Stimulated activated CD8-positive, alpha-beta memory T cell treated with anti-CD3 and anti-CD28 coated beads, Interleukin-4, amount 100 ng/mL, for 24 hours (primary cell): Measurements from ENCODE around the gene CYP8B1.
A peak's percentile ranks its signal among the peaks of the same experiment; 100 is the strongest.

ENCODE experiments used
- DNase-seq: peaks from one replicate; pipeline ENCODE4 v3.0.0-alpha.2; 2020; ENCODE audit warnings: low read depth

The CYP8B1 gene

DNA sequence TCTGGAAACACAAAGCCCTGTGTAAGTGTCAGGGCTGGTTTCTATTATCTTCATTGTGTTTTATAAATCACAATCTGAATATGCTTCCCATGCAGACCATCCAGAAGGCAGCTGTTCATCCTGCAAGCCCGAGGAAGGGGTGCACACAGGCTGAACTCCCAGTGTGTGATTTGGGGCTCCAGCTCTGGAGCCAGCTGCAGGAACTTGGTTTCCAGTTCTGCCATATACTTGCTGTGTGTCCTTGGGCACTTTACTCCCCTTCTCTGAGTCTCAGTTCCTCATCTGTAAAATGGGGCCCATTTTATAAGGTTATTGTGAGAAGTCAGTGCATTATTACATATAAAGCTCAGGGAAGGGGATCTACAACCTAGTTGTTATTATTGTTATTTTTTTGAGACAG lies 22.6 kb downstream of the CYP8B1 start:
- no peak for DNase-seq

DNA sequence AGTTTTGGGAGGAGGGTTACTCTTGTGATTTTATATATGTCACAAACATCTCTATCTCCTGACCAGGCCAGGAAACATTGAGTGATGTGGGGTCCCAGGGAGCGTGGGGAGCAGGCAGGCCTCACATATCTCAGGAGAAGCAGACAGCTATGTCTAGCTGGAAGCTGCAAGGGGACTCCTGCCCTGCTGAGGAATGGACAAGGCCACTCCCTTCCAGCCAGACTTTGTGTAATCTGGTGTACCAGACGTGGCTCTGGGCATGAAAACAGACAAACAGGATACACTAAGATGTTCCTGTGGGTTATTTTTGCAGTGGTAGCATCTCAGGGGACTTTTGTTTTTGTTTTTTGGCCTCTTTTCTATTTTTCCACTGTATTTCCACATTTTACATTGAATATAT lies 23.2 kb downstream of the CYP8B1 start:
- DNase-seq = no peak

DNA sequence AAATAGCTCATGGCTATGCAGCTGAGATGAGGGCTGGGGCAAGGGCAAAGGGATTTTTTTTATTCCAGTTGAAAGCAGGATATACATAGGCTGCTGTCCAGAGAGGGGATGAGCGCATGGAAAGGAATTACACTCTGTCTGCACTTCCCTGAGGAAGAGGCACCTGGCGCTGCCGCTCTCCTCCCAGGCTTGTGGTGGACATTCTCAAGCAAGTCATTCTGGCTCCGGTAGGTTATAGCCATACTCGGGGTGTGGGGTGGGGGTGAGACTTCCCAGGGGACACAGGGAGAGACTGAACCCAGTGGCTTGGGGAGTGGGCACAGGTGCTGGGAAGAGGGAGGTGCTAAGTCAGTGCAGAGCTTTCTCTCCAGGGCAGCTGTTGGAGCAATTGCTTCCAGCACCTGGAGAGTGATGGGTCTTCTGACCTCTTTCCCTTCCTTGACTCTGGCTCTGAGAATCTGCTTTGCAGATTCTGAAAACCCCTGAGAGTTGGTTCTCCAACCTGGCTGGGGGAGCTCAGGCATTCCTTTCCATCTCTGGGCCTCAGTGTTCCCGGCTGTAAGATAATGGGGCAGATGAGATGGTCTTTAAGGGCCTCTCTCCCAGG lies 24.3 kb downstream of the CYP8B1 start:
- DNase-seq = no peak

DNA sequence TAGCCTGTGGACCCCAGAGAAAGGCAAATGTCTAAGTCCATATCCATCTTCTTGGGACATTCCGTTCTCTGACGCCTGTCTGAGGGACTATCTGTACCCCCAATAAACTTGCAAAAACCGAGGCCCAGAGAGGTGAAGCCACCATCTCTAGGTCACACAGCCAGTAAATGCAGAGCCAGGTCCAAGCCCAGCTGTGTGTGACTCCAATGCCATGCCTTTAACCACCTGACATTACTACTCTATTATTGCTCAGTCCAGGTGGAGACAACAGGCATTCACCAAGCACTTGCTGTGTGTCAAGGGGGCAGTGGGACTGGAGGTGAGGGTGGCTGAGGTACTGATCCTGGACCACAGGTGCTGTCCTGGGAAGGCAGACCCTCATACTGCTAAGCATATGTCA lies 25.4 kb downstream of the CYP8B1 start:
- DNase-seq = no peak

DNA sequence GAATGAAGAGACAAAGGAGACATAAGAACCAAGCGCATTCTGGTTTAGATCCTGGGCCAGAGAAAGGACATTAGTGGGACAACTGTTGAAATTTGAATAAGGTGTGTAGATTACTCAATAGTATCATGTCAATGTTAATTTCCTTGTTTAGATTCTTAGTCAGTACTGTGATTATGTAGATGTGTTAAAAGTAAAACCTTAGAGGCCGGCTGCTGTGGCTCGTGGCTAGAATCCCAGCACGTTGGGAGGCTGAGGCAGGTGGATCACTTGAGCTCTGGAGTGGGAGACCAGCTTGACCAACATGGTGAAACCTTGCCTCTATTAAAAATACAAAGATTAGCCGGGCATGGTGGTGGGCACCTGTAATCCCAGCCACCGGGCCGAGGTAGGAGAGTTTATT lies 26.7 kb downstream of the CYP8B1 start:
- DNase-seq = no peak

DNA sequence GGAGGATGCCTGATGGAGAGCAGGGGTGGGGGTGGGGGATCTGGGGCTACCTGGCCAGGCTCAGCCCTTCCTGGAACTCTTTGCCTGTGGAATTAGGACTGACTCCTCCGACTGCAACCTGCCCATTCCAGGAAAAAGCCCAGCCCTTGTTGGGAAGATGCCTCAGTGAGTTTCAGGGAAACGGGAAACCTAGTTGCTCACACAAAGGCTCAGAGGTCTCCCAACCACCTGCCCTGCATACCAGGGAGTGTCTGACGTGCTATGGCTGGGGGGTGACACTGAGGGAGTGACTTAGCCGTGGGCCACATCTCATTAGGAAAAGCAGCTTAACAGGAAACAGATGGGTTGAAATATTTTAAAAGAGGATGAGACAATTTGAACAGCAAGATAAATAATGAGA lies 27.9 kb downstream of the CYP8B1 start:
- DNase-seq = no peak

DNA sequence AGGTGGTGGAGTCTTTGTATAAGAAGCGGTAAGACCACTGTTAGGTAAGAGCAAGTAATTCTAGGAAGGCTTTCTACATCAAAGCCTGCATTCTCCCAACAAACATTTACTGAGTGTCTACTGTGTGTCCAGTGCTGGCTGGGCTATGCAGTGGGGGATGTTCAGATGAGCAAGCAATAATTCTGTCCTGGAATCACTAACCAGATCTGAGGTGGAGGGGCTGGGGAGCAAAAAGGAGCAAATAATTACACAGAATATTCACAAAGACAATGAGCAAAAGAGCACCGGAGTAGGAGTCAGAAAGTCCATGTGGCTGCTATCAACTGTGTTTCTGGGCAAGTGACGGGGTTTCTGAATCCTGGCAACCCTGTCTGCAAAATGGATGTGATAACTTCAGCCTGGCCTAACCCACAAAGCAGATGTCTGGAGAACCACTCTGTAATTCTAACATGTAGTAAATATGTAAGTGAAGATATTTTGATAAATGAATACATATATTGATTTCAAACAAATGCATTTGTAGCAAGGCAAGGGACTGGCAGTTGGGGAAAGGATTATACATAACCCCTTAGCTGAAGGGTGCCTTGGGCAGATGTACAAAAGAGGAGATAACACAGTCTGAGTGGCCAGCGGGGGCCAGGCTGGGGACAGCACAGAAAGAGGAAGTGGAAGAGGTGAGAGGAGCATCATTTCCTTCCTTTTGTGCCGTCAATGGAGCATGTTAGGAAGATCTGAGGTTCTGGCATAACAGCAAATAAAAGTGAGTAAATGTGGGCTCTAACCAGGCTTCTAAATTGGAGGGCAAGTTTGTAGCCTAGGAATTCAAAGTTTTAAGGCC lies 28.8 kb downstream of the CYP8B1 start:
- no peak for DNase-seq

DNA sequence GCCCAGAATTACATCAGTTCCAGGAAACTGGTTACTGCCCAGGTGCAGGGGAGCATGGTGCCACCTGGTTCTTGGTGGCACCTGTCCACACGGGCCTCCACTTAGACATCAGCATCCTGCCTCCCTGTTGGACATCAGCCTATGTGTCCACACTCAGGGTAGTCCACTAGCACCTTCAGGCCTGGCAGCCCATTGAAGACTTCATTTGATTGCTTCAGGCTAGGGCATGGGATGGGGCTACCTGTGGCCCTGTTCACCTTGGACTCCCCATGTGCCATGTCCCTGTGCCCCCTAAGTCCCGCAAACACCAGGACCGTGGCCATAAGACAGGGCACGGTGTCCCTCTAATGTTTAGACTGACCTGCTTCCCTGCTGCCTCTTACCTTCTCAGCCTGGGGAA lies 30.9 kb downstream of the CYP8B1 start:
- DNase-seq = no peak

DNA sequence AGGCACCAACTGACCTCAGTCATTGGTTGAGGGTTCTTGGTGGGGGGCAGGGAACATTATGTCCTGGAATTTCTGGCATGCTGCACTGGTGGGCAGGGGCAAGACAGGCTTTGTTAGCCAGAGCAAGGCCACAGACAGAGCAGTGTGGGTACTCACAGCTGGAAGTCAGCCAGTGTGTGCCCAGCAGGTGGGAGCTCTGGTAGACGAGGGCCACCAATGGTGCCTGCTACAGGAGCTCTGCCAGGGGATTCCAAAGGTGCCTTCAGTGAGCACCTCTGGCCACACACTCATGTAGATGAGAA lies 31.3 kb downstream of the CYP8B1 start:
- DNase-seq = no peak

DNA sequence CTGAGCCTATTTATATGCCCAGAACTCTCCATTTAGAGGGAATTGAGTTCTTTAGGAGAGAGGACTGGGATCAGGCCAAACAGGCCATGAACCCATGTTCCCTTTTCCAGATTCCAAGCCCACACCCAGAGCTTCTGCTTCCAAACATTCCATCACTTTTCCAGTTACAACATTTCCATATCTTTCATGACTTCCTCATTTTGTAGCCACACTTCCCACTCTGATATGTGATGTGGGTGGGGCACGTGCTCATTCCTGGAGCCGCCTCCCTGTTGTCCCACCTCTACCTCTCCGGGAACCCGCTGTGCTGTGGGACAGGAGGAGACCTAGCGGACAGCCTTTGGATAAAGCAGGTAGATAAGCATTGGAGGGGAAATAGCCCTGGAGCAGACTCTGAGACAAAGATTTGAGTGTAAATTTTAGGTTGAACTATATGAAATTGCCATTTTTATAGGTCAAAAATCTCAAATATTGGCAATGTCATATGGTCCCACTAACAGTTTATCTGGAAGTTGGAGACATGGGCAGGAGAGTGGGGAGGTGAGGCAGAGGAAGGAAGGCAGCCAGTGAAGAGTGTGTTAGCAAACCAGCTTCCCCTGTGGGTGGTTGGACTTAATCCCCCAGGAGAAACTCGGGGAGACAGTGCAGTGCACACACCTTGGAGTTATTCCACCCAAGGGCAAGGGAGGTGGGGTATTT lies 31.8 kb downstream of the CYP8B1 start:
- DNase-seq = no peak

DNA sequence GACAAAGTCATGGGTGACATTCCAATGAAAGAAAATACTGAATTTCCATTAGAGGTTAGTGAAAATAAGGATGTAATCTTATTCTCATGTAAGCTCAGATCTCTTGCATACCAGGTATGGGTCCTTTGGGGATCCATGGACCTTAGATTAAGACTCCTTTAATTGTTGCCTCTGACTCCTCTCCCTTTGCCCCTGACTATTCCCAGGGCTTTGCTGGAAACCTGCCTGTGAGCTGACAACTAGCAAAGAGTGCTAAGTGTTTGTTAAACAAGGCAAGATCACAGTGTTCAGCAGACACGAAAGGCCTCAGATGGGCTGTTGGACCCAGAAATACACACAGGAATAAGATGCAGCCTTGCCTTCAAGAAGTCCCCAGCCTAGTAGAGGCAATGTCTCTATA lies 34.3 kb downstream of the CYP8B1 start:
- no peak for DNase-seq

DNA sequence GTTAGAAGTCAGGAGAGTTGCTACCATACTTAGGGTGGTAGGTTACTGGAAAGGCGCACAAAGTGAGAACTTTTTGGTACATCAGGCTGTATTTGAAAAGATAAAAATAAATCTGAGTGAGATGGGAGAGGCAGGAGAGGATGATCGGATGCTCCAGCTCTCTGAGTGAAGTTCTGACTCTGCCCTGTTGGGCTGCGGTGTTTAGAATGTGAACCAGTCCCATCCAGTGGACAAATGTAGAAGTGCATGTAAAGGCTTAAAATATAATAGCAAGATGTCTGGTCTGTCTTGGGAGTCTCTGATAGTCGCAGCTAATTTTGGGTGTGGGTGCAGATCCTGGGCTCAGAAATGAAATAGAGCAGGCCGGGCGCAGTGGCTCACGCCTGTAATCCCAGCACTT lies 36.1 kb downstream of the CYP8B1 start:
- DNase-seq = no peak

DNA sequence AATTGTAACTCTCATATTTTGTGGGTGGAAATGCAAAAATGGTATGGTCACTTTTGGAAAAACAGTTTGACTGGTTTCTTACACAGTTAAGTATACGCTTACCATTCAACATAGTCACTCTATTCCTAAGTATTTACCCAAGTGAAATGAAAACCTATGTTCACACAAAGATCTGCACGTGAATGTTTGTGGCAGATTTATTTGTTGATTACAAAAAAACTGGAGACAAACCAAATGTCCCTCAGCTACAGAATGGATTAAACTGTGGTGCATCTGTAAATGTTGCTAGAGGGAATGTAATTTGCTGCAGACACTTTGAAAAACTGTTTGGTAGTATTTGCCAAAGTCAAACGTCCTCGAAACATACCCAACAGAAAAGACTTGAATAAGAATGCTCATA lies 37.1 kb downstream of the CYP8B1 start:
- no peak for DNase-seq

DNA sequence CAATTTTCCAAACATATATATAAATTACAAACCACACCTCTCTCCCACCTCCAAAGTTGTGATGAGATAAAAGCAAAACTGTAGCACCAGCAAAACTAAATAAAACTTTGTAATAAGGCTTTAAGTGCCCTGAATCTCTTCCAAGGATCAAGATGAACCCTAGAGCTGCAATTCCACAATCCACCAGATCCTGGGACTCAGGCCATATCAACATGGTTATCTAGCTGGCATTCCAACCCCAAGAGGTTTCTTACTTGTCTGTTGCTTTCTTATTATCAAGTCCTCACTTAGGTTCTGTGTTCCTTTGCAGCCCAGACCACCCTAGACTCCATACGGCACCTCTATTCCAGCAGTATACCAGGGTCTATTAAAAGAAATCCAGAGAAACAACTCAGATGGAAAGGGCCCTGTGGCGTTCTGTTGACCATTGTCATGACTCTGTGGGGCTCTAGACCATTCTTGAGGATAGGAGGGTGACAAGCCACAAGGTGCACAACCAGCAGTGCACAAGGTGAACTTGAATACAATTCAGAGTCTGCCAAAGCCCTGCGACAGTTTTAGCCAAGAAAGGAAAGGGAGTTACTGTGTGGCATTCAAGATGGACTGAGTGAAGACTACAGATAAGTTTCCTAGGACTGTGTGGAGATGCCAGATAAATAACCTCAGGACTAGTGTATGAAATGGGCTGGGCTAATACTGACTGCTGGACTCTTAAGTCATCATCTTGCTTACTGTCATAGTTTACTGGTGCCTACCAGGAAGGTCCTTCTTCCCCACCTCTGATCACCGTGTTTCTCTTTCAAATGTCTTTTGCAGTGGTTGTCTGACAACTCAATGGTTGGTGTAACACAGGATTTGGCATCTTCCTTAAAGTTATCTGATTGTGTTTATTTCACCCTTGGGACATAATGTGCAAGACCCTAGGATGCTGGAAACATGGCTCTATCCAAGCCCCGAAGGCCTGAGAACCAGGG lies 39.2 kb downstream of the CYP8B1 start:
- DNase-seq = no peak

DNA sequence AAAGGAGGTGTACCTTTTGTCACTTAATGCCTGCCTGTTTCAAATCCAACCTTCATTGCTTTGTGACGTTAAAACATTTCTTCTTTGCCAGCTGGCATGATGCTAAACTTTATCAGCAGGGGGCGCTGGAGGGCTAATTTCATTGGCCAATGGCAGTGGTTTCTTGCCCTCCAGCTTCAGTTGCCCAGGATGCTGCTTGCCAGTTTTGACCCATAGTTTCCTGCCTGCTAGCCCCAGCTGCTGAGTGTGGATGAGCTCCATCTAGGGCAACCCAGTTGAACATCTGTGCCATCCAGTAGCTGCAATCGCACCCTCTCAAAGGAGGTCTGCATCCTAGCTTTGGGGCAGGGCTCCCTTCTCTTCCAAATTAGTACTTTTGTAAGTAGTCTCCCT lies 44.4 kb downstream of the CYP8B1 start:
- DNase-seq = peak; percentile 60

DNA sequence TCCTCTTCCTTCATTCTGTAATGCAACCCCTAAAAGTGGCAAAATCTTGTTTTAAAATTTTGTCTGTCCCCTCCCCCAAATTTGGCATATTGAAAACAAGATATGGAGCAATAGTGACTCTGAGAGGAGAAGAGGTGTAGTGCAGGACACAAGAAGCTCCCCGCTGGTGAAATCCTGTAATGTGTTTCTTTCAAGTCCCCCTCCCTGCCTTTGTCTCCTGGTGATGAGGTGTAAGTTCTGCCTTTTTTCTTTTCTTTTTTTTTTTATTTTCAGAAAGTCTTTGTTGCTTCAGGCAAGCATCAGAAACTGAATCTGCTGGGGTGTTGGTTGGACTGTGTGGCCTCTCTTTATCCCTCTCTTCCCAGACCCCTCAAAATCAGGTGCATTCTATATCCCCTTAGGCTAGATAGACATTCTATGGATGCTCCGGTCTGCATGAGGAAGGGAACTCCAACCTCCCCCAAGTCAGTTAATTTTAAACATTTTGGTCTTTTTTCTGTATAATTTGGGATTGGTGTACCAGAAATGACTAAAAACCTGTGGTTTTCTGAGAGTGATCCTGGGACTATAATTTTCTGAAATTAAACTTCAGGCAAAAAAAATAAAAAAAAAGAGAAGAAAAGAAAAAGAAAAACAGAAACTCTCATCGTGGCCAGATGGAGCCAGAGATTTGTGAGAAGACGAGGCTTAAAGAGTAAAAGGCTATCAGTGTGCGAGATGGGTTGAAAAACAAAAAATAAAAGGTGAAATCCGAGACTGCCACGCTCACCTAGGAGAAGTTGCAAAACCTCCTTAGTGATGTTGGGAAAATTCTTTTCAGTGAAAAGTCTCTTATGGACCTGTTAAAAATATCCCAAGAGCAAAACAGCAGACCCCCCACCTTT lies 45.0 kb downstream of the CYP8B1 start:
- no peak for DNase-seq

DNA sequence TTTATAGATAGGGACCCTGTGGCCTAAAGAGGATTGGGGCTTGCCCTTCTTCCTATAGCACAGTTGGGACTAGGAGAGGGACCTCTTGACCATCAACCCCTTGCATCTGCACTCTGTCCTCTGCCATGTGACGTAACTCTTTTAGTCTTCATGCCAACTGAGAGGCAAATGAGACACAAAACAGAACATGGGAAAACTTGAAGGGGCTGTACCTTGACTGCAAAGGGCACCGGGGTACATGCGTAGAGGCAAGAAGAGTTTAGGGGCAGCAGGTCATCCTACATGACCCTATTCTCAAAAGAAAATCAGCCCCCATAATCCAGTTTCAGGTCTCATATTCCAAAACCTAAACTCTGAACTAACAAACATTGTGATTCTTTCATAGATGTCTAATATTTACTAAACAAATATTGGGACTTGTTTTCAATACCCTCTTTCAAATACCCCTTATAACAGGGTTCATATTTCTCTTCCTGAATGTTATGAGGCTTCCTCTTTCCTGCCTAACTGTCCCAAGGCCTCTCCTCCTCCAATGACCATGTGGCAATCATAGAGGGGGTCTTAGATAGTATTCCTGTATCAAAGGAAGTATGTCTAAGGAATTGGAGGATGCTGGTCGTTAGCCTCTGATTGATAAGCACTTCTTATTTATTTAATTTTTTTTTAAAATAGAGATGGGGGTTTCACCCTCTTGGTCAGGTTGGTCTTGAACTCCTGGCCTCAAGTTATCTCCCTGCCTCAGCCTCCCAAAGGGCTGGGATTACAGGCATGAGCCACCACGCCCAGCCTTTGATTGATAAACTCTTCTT lies 45.8 kb downstream of the CYP8B1 start:
- DNase-seq = no peak

DNA sequence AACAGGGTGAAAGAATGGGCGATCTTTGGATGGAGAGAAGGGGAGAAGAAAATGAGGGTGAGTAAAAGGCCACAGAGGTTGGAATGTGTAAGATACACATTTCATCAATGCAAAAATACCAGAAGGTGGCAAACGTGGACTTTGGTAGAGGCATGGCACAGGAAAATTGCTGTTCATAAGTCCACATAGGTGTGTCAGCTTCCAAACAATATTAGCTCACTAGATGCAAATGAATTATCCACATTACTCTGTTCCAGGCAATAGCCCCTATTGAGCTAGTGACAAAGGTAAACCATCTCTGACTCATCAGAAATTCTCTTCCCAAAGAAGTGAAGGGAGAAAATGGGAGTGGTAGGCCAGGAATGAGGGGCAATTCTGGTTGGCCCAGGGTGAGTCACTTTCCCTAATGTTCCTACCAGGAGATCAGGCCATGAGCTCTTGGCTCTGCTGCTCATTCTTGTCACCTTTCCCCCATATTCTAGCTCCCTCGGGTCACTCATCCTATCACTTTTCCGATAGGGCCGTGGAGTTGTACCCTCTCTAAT lies 46.5 kb downstream of the CYP8B1 start:
- no peak for DNase-seq

DNA sequence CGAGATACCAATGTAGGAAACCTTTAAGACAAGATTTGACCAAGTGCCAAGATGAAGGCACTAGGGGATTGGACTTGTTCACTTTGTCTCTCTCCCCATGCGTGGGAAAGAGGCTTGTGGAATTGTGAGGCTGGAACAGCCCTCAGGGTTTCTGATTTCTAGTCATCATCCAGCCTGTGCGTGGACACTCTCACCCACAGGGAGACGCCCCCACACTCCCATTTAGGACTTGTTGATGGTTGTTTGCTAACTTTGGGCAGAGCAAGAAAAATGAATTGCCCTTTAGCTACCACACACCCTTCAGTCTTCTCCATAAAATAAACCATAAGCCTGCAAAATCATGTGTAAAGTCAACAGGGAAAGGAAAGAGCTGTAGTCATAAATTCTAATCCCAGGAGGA lies 48.0 kb downstream of the CYP8B1 start:
- DNase-seq = no peak

DNA sequence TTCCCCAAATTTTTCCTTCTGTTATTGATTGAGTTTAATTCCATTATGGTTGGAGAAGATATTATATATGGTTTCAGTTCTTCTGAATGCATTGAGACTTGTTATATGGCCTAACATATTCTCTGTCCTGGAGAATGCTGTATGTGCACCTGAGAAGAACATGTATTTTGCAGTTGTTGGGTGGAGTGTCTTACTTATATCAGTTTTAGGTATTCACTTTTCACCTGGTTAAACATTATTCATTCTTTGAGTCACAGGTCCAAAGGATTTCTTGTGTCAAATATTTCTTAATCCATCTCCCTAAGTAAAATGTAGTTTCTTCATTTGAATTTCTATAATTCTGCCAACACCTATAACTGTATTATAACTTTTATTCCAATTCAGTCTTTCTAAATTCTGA lies 48.7 kb downstream of the CYP8B1 start:
- no peak for DNase-seq
